GM21619 (cell line): ENCODE results near the gene SIX5.

Experiments used
- ATAC-seq: cut with Tn5 transposase; IDR thresholded peaks from one replicate; pipeline ENCODE4 v1.9.1; 2021; ENCODE audit not compliant: unreplicated experiment

SIX5 gene

GRCh38 chr19:45716359-45717130, 52.5 kb downstream of the SIX5 start:
- ATAC-seq = no peak

DNA sequence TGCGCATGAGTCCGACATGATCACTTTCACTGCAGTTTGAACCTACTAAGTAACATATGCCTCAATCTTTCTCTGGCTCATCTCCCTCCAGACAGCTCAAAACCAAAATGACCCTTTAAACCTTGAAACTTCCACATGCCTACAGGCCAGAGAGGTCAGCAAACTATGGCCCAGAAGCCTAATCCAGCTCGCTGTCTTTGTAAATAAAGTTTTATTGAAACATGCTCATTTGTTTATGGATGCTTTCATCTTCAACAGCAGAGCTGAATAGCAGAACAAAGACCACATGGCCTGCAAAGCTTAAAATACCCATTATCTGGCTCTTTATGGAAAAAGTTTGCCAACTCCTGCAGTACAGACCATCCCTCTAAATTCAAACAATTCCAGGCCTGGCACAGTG, 53.9 kb downstream of the SIX5 start:
- ATAC-seq = no peak
